Hepatocyte (in vitro differentiated cells): ENCODE data around the gene ADAM15.

Experiments
- CTCF ChIP-seq: fragments of 200-600 bp; sonication (generic); IDR thresholded peaks from 2 replicates; pipeline ENCODE4 v1.5.1; 2016; ENCODE audit warnings: antibody characterized with exemption, mild to moderate bottlenecking; ENCODE audit not compliant: poor library complexity
- EZH2 ChIP-seq: fragments of 200-600 bp; sonication (generic); IDR thresholded peaks from 2 replicates; pipeline ENCODE4 v1.6.1; 2016; ENCODE audit warnings: antibody characterized with exemption, mild to moderate bottlenecking, borderline replicate concordance

- no peak for TF ChIP-seq CTCF
- TF ChIP-seq EZH2, result no peak
Observed at GRCh38 chr1:155026588-155026987, 24.5 kb upstream of the ADAM15 start.
